K562 (cell line): ENCODE measurements around the gene SMC5. TPM values are rescaled to one million over a fixed set of nuclear protein-coding genes. Genes with fewer than 3 reads are reported as not detected.
A peak's percentile ranks its signal among the peaks of the same experiment; 100 is the strongest.

Source experiments
- CREM ChIP-seq: IDR thresholded peaks from 2 replicates; pipeline ENCODE4 v1.6.1; 2014; ENCODE audit warnings: antibody characterized with exemption, low read depth
- NR2C2 ChIP-seq, 2 experiments: fragments of 200-800 bp in 1 of 2; sonication (Bioruptor generic) in 1 of 2; sonication (generic) in 1 of 2; formaldehyde crosslinking in 1 of 2; IDR thresholded peaks; 2 replicates each; pipeline versions ENCODE4 v1.6.1 to v1.8.0; 2016 to 2022; ENCODE audit warnings: mild to moderate bottlenecking in 1 of 2, missing compliant biosample characterization in 1 of 2, missing genetic modification characterization in 1 of 2, missing genetic modification reagents in 1 of 2
- RBM25 ChIP-seq: fragments of 200-400 bp; formaldehyde crosslinking; IDR thresholded peaks from 2 replicates; pipeline ENCODE4 v1.6.1; 2018; ENCODE audit warnings: low read length, low read depth, moderate library complexity; ENCODE audit not compliant: severe bottlenecking
- TFAM ChIP-seq: fragments of 250-450 bp; sonication (Bioruptor Pico); conservative IDR thresholded peaks from 2 replicates; pipeline ENCODE4 v1.5.0; 2021; ENCODE audit warnings: mild to moderate bottlenecking, moderate library complexity
- ZNF197 ChIP-seq: fragments of 200-800 bp; sonication (Bioruptor generic); IDR thresholded peaks from 2 replicates; pipeline ENCODE4 v1.6.1; 2016; ENCODE audit warnings: low read depth, missing genetic modification characterization, missing compliant biosample characterization
- ZNF609 ChIP-seq: sonication (generic); formaldehyde crosslinking; IDR thresholded peaks from 2 replicates; pipeline ENCODE4 v1.8.1; 2023; ENCODE audit warnings: missing genetic modification reagents, mild to moderate bottlenecking, borderline replicate concordance
- polyA plus RNA-seq, 8 experiments: library from polyadenylated mRNA; depleted of rRNA in 4 of 8; stranded (reverse) in 5 of 8; unstranded in 3 of 8; fragments of >200 nt; fragmentation: Nextera tagmentation in 2 of 8; fragmentation: Illumina TruSeq in 1 of 8; extraction: Ambion mirVana in 2 of 8; extraction: Trizol in 1 of 8; gene quantifications; 2 replicates each; pipeline versions ENCODE4 v1.2.1 to v1.2.3, GENCODE V29; 2011 to 2014; ENCODE audit warnings: inconsistent platforms in 1 of 8, missing spikeins in 1 of 8
- total RNA-seq, 7 experiments: library from RNA; depleted of rRNA in 6 of 7; stranded (reverse); fragments of >200 nt in 6 of 7; fragmentation: Illumina TruSeq in 2 of 7; extraction: Trizol in 2 of 7; gene quantifications; 2 replicates each; pipeline versions ENCODE4 v1.2.1 to v1.2.3, GENCODE V29; 2011 to 2021; ENCODE audit warnings: low replicate concordance in 1 of 7

SMC5 gene
- total and polyA plus RNA-seq, 9 of the 15 experiments (the other 6 are each of a cell fraction or from before 2014, with no cell fraction given) = 3.5 to 43.2 (median 21.4) TPM

DNA sequence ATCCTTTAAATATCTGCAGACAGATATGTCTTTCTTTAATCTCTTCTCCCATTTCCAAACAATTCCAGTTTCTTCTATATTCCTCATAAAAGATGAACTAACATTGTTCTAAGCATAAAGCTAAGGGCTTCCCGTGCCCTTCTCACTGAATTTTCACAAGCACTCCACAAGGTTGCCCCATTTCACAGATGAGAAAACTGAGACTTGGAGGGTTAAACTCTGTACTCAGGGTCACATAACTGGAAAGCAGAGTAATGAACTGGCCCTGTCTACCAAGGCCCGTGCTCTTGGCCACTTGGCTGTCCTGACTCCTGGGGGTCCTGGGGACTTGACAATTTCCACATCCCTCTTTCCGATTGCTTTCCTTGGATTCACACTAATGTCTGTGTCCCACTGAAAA lies 130.4 kb downstream of the SMC5 start (continued):
- no peak for TF ChIP-seq TFAM (CRISPR knock-in tag)
- TF ChIP-seq RBM25 = peak; percentile 78
- no peak for TF ChIP-seq CREM
- no peak for TF ChIP-seq ZNF197 (CRISPR knock-in tag)
- TF ChIP-seq NR2C2 (CRISPR knock-in tag; IDR thresholded peaks at IDR 0.05) = no peak
- no peak for TF ChIP-seq NR2C2 (tag; IDR thresholded peaks at IDR 0.05)
- no peak for TF ChIP-seq ZNF609 (CRISPR knock-in tag)
